PC-9 (cell line): ENCODE data around the gene KCTD21. TPM values are rescaled to one million over a fixed set of nuclear protein-coding genes. Genes with fewer than 3 reads are reported as not detected.

ENCODE experiments used
- BruUV-seq: library from RNA; stranded (reverse); fragments of 400-500 nt; replicated peaks from 2 replicates; lab custom pipeline; 2021; lab: Mats Ljungman, UMichigan
- CTCF ChIA-PET: fragments of 300-600 bp; sonication (Branson Sonifier 250); formaldehyde crosslinking; loops from one replicate; lab custom pipeline; 2022; ENCODE audit warnings: antibody characterized with exemption; lab: Charles Lee
- POLR2A ChIA-PET: fragments of 300-600 bp; sonication (Branson Sonifier 250); formaldehyde crosslinking; loops from one replicate; lab custom pipeline; 2022; ENCODE audit warnings: antibody characterized with exemption; ENCODE audit not compliant: unreplicated experiment; lab: Charles Lee
- DNase-seq, 2 experiments: peaks; one replicate each; pipeline versions ENCODE4 v3.0.0 to v3.0.0-alpha.2; 2015 to 2022; ENCODE audit warnings: mixed read lengths in 1 of 2
- H2AFZ ChIP-seq: fragments of 200-600 bp; sonication (generic); 2 replicates; pipeline ENCODE4 v1.8.1; 2017; ENCODE audit warnings: antibody characterized with exemption
- H3F3A ChIP-seq: fragments of 200-600 bp; sonication (generic); 2 replicates; pipeline ENCODE4 v1.8.1; 2017; ENCODE audit warnings: antibody characterized with exemption, mild to moderate bottlenecking, low read depth; ENCODE audit not compliant: insufficient read depth
- H3K27ac ChIP-seq: fragments of 200-600 bp; sonication (generic); 2 replicates; pipeline ENCODE4 v1.6.1; 2016; ENCODE audit warnings: mixed run types
- H3K27me3 ChIP-seq: fragments of 200-600 bp; sonication (generic); 2 replicates; pipeline ENCODE4 v1.6.1; 2016; ENCODE audit warnings: low read depth, mixed run types; ENCODE audit not compliant: insufficient read depth
- H3K36me3 ChIP-seq: fragments of 200-600 bp; sonication (generic); 2 replicates; pipeline ENCODE4 v1.6.1; 2016; ENCODE audit warnings: low read depth, mixed run types
- H3K4me1 ChIP-seq: fragments of 200-600 bp; sonication (generic); replicated peaks from 2 replicates; pipeline ENCODE4 v1.6.1; 2016; ENCODE audit warnings: mixed run types; ENCODE audit not compliant: insufficient read depth
- H3K4me2 ChIP-seq: fragments of 200-600 bp; sonication (generic); 2 replicates; pipeline ENCODE4 v1.6.1; 2017; ENCODE audit warnings: mixed run types
- H3K4me3 ChIP-seq: fragments of 200-600 bp; sonication (generic); 2 replicates; pipeline ENCODE4 v1.6.1; 2016; ENCODE audit warnings: mixed run types
- H3K79me2 ChIP-seq: fragments of 200-600 bp; sonication (generic); 2 replicates; pipeline ENCODE4 v1.6.1; 2017; ENCODE audit warnings: low read depth, mixed run types
- H3K9me2 ChIP-seq: fragments of 200-600 bp; sonication (generic); 2 replicates; pipeline ENCODE4 v1.8.1; 2017; ENCODE audit warnings: mild to moderate bottlenecking; ENCODE audit not compliant: insufficient read depth
- H3K9me3 ChIP-seq: fragments of 200-600 bp; sonication (generic); 2 replicates; pipeline ENCODE4 v1.8.1; 2016; ENCODE audit warnings: low read depth; ENCODE audit not compliant: insufficient read depth
- H4K20me1 ChIP-seq: fragments of 200-600 bp; sonication (generic); 2 replicates; pipeline ENCODE4 v1.8.1; 2017; ENCODE audit not compliant: insufficient read depth
- EZH2 ChIP-seq: fragments of 200-600 bp; sonication (generic); IDR thresholded peaks from 2 replicates; pipeline ENCODE4 v1.8.0; 2017; ENCODE audit warnings: antibody characterized with exemption, low read depth
- intact Hi-C: fragments of 100-400 bp; cut with micrococcal nuclease; formaldehyde crosslinking; loops from one replicate; pipeline ENCODE4 v1.10.0; 2022; ENCODE audit not compliant: unreplicated experiment
- total RNA-seq: library from RNA; stranded (reverse); gene quantifications from 2 replicates; pipeline ENCODE4 v1.2.3, GENCODE V29; 2021
- TF ChIP-seq, protein P1 (sequence below): fragments of 200-600 bp; sonication (generic); conservative IDR thresholded peaks from 2 replicates; pipeline ENCODE4 v1.6.1; 2017; ENCODE audit warnings: mixed run types, antibody characterized with exemption, mild to moderate bottlenecking, moderate library complexity

The KCTD21 gene
- total RNA-seq, 1 experiment from 2014 or later, result 16.5 TPM

DNA sequence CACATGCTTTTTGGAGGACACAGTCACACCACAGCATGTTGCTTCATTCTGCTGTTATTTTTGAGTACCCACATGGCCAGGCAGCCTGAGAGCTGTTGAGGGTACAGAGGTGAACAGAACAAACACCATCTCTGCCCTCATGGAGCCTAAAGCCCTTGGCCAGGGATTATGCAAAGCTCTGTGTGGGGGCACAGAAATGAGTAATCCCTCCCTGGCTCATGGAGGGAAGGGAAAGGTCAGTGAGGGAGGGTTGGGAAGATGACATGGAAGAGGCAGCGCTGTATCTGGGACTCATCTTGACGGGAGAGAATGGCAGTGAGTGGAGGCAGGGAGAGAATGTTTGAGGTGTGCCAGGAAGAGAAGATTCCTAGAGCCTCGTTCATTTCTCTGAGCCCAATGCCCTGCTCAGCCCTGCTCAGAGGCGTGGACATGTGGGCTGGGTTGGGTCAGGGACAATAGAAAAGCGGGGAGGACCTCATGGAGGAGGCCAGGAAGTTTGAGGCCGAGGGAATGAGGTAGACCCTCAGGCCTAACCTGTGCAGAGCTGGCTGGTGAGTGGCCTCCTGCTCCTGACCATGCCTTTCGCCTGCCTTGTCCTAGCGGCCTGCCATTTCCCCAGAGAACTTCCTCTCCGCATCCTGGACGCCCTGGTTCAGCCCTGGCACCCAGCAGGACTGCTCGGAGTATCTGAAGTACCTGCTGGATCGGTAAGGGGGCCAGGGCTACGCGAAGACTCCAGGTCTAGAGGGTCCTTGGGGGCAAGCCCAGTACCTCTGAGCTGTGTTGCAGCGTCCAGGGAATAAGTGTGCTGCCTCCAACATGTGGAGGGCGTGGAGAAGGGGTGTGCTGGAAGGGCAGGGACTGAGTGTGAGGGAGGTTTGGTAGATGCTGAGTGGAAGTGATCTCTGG lies 20.1 kb upstream of the KCTD21 start:
- no peak overlapping the region for H3K27ac ChIP-seq
- ChIA-PET POLR2A (no interaction called here), CTCF (no interaction called here)
- no peaks in the 10 kb centered on the region for H3K27me3 ChIP-seq
- H4K20me1 ChIP-seq, result no peaks in the 10 kb centered on the region
- H3K79me2 ChIP-seq, result no peaks in the 10 kb centered on the region
- intact Hi-C loops, result no loop called here
- DNase-seq, result no peak
- TF ChIP-seq, protein P1, sequence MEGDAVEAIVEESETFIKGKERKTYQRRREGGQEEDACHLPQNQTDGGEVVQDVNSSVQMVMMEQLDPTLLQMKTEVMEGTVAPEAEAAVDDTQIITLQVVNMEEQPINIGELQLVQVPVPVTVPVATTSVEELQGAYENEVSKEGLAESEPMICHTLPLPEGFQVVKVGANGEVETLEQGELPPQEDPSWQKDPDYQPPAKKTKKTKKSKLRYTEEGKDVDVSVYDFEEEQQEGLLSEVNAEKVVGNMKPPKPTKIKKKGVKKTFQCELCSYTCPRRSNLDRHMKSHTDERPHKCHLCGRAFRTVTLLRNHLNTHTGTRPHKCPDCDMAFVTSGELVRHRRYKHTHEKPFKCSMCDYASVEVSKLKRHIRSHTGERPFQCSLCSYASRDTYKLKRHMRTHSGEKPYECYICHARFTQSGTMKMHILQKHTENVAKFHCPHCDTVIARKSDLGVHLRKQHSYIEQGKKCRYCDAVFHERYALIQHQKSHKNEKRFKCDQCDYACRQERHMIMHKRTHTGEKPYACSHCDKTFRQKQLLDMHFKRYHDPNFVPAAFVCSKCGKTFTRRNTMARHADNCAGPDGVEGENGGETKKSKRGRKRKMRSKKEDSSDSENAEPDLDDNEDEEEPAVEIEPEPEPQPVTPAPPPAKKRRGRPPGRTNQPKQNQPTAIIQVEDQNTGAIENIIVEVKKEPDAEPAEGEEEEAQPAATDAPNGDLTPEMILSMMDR, result no peak
- no peak for TF ChIP-seq EZH2
- 0 out of 2 replicates have a peak, but pooled peaks cover 3% of the 10 kb centered on the region for H3K36me3 ChIP-seq
- no TSS peak for BruUV-seq
- no peak overlapping the region for H3K4me3 ChIP-seq
- no peaks in the 10 kb centered on the region for H3F3A ChIP-seq
- no peak overlapping the region for H2AFZ ChIP-seq
- no peaks in the 10 kb centered on the region for H3K9me2 ChIP-seq
- no peak overlapping the region for H3K4me2 ChIP-seq
- no peaks in the 10 kb centered on the region for H3K9me3 ChIP-seq
- H3K4me1 ChIP-seq, result no peaks in the 10 kb centered on the region

- Histone ChIP-seq H4K20me1 (no peaks in the 10 kb centered on the region), H3K4me1 (no peaks in the 10 kb centered on the region), H3K4me2 (no peak overlapping the region), H3K9me2 (no peaks in the 10 kb centered on the region), H2AFZ (no peak overlapping the region), H3K79me2 (no peaks in the 10 kb centered on the region), H3K27me3 (no peaks in the 10 kb centered on the region), H3K27ac (no peak overlapping the region), H3F3A (no peaks in the 10 kb centered on the region), H3K36me3 (0 out of 2 replicates have a peak, but pooled peaks cover 3% of the 10 kb centered on the region), H3K4me3 (no peak overlapping the region), H3K9me3 (no peaks in the 10 kb centered on the region)
- no TSS peak for BruUV-seq
- ChIA-PET CTCF (no interaction called here), POLR2A (no interaction called here)
- TF ChIP-seq, protein P1, result no peak
- no peak for TF ChIP-seq EZH2
- intact Hi-C loops, result no loop called here
- DNase-seq, result no peak
These were observed 19.3 kb upstream of the KCTD21 start for GRCh38 chr11:78207532-78208256.

DNA sequence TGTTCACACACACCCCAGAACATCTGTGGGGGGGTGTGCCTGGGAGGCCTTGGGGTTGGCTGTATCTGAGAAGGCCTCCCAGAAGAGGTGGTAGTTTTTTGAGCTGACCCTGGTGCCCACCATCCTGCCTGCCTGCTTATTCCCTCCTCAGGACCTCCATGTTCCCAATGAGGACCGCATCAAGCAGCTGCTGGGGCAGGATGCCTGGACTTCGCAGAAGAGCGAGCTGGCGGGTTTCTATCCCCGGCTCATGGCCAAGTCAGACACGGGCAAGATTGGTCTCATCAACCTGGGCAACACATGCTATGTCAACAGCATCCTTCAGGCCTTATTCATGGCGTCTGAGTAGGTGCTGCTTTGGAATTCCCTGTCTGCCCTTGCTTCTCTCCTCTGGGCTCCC lies 17.3 kb upstream of the KCTD21 start:
- Histone ChIP-seq H3K4me3 (no peak overlapping the region), H3K79me2 (no peaks in the 10 kb centered on the region), H3F3A (no peaks in the 10 kb centered on the region), H3K4me1 (no peaks in the 10 kb centered on the region), H4K20me1 (no peaks in the 10 kb centered on the region), H3K36me3 (no peaks in the 10 kb centered on the region), H3K9me3 (no peaks in the 10 kb centered on the region), H3K27me3 (no peaks in the 10 kb centered on the region), H2AFZ (no peak overlapping the region), H3K27ac (no peak overlapping the region), H3K9me2 (no peaks in the 10 kb centered on the region), H3K4me2 (no peak overlapping the region)
- TF ChIP-seq EZH2, result no peak
- TF ChIP-seq, protein P1, result no peak
- DNase-seq, result no peak
- intact Hi-C loops, result no loop called here
- CTCF ChIA-PET, result no interaction called here
- BruUV-seq, result no TSS peak
- POLR2A ChIA-PET, result no interaction called here
